GM12872 (cell line): ENCODE data around the gene CHMP5.
A peak's percentile ranks its signal among the peaks of the same experiment; 100 is the strongest.

Experiments
- TF ChIP-seq, protein P1 (sequence below): IDR thresholded peaks from 3 replicates; pipeline ENCODE4 v1.5.1; 2011; ENCODE audit warnings: low read depth, mild to moderate bottlenecking, low read length, moderate library complexity; ENCODE audit not compliant: insufficient read depth

Gene CHMP5

DNA sequence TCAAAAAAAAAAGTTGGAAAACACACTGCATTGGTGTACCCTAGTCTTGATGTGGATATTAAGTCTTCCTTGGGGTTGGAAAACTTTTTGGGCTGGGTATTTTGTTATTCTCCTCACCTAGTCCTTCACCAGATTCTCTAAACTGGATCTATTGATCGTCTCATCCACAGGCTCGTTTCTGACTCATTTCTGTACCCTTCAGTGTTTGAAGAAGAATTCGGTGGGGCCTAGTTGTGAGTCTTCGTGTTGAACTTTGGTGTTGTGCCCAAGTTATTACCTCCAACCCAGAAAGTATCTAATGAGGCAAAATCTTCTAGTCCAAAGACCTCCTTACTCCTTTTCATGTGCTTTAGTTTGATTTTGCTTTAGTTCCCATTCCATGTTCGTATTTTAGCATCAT, 27.1 kb downstream of the CHMP5 start:
- TF ChIP-seq, protein P1, sequence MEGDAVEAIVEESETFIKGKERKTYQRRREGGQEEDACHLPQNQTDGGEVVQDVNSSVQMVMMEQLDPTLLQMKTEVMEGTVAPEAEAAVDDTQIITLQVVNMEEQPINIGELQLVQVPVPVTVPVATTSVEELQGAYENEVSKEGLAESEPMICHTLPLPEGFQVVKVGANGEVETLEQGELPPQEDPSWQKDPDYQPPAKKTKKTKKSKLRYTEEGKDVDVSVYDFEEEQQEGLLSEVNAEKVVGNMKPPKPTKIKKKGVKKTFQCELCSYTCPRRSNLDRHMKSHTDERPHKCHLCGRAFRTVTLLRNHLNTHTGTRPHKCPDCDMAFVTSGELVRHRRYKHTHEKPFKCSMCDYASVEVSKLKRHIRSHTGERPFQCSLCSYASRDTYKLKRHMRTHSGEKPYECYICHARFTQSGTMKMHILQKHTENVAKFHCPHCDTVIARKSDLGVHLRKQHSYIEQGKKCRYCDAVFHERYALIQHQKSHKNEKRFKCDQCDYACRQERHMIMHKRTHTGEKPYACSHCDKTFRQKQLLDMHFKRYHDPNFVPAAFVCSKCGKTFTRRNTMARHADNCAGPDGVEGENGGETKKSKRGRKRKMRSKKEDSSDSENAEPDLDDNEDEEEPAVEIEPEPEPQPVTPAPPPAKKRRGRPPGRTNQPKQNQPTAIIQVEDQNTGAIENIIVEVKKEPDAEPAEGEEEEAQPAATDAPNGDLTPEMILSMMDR = no peak

DNA sequence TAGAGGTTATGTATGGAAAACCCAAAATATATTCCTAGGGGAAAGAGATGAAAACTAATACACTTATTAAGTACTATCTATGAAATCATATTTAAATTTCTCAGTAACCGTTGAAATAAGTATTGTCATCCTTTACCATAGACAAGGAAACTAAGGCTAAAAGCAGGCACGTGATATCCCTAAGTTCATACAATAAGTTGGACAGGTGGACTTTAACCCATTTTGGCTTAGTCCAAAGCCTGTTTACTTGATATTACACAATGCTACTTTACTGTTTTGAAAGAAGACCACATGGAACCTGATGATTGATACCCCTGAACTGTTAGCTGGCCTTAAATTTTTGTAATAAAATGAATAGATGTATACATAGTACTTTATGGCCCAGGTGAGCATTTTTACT, 28.9 kb downstream of the CHMP5 start:
- TF ChIP-seq, protein P1 = no peak

DNA sequence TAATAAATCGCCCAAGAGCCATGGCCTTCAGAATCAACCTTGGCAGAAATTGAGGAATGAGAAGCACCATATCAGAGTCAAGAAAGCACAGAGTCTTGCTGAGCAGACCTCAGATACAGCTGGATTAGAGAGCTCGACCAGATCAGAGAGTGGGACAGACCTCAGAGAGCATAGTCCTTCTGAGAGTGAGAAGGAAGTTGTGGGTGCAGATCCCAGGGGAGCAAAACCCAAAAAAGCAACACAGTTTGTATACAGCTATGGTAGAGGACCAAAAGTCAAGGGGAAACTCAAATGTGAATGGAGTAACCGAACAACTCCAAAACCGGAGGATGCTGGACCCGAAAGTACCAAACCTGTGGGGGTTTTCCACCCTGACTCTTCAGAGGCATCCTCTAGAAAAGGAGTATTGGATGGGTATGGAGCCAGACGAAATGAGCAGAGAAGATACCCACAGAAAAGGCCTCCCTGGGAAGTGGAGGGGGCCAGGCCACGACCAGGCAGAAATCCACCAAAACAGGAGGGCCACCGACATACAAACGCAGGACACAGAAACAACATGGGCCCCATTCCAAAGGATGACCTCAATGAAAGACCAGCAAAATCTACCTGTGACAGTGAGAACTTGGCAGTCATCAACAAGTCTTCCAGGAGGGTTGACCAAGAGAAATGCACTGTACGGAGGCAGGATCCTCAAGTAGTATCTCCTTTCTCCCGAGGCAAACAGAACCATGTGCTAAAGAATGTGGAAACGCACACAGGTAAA, 30.0 kb downstream of the CHMP5 start:
- TF ChIP-seq, protein P1 = no peak

DNA sequence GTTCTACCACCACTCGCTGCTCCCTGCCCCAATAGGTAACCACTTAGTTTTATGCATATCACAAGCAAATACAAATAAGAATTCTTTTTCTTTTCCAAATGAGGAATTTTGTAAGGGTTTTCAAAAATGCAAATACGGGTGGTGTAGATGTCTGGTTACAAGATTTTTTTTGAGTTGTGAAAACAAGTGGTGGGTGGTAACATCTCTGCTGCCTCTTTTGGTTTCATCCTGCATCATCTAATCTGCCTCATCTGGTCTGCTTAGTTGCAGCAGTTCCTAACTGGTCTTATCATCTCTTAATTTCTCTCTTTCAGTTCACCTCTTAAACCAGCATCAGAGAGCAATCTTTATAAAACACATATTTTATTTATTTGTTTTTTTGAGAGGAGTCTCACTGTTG, 30.7 kb downstream of the CHMP5 start:
- TF ChIP-seq, protein P1 = 0 out of 3 replicates have a peak, but pooled peaks have one; percentile 3

DNA sequence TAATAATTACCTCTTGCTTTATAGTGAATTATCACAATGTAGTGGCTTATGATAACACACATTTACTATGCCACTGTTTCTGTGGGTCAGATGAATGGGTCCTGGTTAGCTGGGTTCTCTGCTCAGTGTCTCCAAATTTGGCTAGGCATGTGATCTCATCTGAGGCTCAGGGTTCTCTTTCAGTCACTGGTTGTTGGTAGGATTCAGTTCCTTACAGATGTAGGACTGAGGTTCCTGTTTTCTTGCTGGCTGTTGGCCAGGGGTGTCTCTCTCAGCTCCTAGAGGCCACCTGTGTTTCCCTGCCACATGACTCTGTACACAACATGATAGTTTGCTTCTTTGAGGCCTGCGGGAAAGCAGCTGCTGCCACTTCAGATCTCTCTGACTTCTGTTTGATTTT, 32.6 kb downstream of the CHMP5 start:
- TF ChIP-seq, protein P1 = no peak

DNA sequence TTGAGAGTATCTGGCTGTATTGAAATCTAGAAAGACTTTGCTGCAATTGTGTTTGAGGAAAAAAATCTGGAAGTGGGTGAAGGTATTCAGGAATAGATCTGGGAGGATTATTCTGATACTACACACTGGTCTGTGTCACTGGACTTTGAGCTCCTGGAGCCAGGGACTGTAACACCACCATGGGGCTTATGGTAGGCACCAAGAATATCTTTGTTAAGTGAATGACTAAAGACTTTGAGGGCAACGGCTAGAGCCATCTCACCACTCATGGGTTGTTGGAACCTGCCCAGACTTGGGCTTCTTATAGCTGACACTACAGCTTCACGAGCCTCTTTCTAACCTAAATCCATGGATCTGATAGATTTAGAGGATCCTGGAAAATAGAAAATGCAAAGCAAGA, 35.7 kb downstream of the CHMP5 start:
- TF ChIP-seq, protein P1 = no peak

DNA sequence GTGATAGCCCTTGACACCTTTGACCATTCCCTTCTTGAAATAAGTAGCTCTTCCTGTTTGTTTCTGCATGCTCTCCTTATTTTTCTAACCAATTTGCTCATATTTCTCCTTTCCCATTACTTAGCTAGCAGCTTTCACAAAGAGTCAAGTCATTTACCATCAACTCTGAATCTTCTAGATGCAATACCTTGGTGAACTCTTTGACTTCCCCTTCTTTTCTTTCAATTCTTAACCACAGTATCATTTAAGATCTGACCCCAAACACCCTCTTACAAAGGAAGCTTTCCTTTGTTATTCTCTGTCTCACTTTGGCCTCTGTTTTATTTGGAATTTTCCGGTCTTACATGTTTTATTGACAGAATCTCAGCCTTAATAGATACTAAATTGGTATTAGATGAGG, 39.5 kb downstream of the CHMP5 start:
- TF ChIP-seq, protein P1 = no peak
